Upper lobe of left lung (tissue), 6 donors: Measurements from ENCODE around the gene ZC3H12C. TPM values are rescaled to one million over a fixed set of nuclear protein-coding genes. Genes with fewer than 3 reads are reported as not detected.

Experiments used
- ATAC-seq, 2 donors: fragments of 200-7000 bp; cut with Tn5 transposase; one replicate each; pipeline ENCODE4 v1.9.1; 2022; ENCODE audit warnings: mild to moderate bottlenecking in 2 of 2, moderate library complexity in 2 of 2; ENCODE audit not compliant: low FRiP score in 2 of 2
- DNase-seq, 2 donors: peaks; one replicate each; pipeline ENCODE4 v3.0.0-alpha.2; 2019 to 2020
- H3K27ac ChIP-seq, 4 donors: fragments of 200-600 bp; sonication (generic); one replicate each; pipeline ENCODE4 v1.5.1; 2016 to 2019
- H3K27me3 ChIP-seq, 4 donors: fragments of 200-600 bp; sonication (generic); one replicate each; pipeline ENCODE4 v1.5.1; 2017 to 2019
- H3K36me3 ChIP-seq, 4 donors: fragments of 200-600 bp; sonication (generic); one replicate each; pipeline ENCODE4 v1.5.1; 2016 to 2019
- H3K4me1 ChIP-seq, 4 donors: fragments of 200-600 bp; sonication (generic); one replicate each; pipeline ENCODE4 v1.5.1; 2018 to 2019
- H3K4me3 ChIP-seq, 4 donors: fragments of 200-600 bp; sonication (generic); one replicate each; pipeline ENCODE4 v1.5.1; 2017 to 2019; ENCODE audit warnings: mild to moderate bottlenecking in 2 of 4, moderate library complexity in 1 of 4
- H3K9me3 ChIP-seq, 4 donors: fragments of 200-600 bp; sonication (generic); one replicate each; pipeline ENCODE4 v1.5.1; 2018 to 2019
- EP300 ChIP-seq, 4 donors: sonication (generic); formaldehyde crosslinking; IDR thresholded peaks; one replicate each; pipeline ENCODE4 v1.5.1; 2017; ENCODE audit warnings: antibody characterized with exemption in 4 of 4, control low read depth in 2 of 4
- POLR2A ChIP-seq, 4 donors: fragments of 450-650 bp; IDR thresholded peaks; one replicate each; pipeline ENCODE4 v1.5.1; 2016 to 2017; ENCODE audit warnings: antibody characterized with exemption in 4 of 4, mild to moderate bottlenecking in 2 of 4
- POLR2AphosphoS5 ChIP-seq, 2 donors: sonication (generic); formaldehyde crosslinking; IDR thresholded peaks; one replicate each; pipeline ENCODE4 v1.5.1; 2017; ENCODE audit warnings: antibody characterized with exemption in 2 of 2
- WGBS, 2 donors: methylation state at CpG; one replicate each; pipeline ENCODE4 v1.1.5; 2017 to 2018; 5-methylcytosine and 5-hydroxymethylcytosine counted together
- total RNA-seq, 6 donors: library from RNA; depleted of rRNA in 4 of 6; stranded (reverse); fragments of >200 nt in 4 of 6; gene quantifications; one replicate each; pipeline versions ENCODE4 v1.1.0 to v1.2.1, GENCODE V29; 2016 to 2021
- TF ChIP-seq, protein P1 (sequence below), 6 experiments: fragments of 450-650 bp in 4 of 6; fragments of 200-600 bp in 2 of 6; sonication (generic) in 2 of 6; IDR thresholded peaks; one replicate each; pipeline ENCODE4 v1.5.1; 2016 to 2019; ENCODE audit warnings: antibody characterized with exemption in 6 of 6
- donor health status: DM: no; HTN: no; CAD: no; lungs with moderate emphysema.
- donor health status: DM: no; HTN: yes; CAD: no; lungs with severe emphysema.

ZC3H12C gene
- total RNA-seq, 6 donors from 2014 or later: 5.5 to 24.5 (median 14.6) TPM

DNA sequence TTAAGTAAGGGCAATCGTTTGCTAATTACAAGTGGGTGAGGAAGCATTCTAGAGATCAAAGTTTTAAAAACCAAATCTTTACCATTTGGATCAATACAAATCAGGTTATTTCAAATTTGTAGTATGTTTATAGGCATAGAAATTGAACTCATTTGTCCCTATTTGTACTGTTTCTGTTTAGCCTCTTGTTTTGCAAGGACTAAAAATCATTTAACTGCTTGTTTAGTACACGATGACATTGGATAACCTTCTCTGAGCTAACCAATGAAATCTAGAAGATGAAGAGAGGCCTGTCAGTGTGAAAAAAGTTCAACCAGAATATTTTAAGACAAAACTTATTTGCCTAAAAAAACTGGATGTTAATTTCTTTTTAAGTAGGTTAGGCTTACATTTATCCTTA, 40.0 kb downstream of the ZC3H12C start:
- DNase-seq (no peak), ATAC-seq (no peak)
- WGBS, 2 donors: 87 to 90% methylated on average over 2 of the region's 2 CpGs
- Histone ChIP-seq H3K27me3 (no peaks in the 10 kb centered on the region), H3K36me3 (peaks cover 0 to 6% (median 0%) of the 10 kb centered on the region in 4 donors), H3K4me3 (no peak overlapping the region), H3K4me1 (peaks cover 0 to 2% (median under 1%) of the 10 kb centered on the region in 4 donors), H3K27ac (no peak overlapping the region), H3K9me3 (no peaks in the 10 kb centered on the region)
- TF ChIP-seq POLR2AphosphoS5 (IDR thresholded peaks at IDR 0.05): no peak
- TF ChIP-seq POLR2A (IDR thresholded peaks at IDR 0.05): no peak
- TF ChIP-seq, protein P1, sequence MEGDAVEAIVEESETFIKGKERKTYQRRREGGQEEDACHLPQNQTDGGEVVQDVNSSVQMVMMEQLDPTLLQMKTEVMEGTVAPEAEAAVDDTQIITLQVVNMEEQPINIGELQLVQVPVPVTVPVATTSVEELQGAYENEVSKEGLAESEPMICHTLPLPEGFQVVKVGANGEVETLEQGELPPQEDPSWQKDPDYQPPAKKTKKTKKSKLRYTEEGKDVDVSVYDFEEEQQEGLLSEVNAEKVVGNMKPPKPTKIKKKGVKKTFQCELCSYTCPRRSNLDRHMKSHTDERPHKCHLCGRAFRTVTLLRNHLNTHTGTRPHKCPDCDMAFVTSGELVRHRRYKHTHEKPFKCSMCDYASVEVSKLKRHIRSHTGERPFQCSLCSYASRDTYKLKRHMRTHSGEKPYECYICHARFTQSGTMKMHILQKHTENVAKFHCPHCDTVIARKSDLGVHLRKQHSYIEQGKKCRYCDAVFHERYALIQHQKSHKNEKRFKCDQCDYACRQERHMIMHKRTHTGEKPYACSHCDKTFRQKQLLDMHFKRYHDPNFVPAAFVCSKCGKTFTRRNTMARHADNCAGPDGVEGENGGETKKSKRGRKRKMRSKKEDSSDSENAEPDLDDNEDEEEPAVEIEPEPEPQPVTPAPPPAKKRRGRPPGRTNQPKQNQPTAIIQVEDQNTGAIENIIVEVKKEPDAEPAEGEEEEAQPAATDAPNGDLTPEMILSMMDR (IDR thresholded peaks at IDR 0.05): no peak
- TF ChIP-seq EP300 (IDR thresholded peaks at IDR 0.05): no peak

DNA sequence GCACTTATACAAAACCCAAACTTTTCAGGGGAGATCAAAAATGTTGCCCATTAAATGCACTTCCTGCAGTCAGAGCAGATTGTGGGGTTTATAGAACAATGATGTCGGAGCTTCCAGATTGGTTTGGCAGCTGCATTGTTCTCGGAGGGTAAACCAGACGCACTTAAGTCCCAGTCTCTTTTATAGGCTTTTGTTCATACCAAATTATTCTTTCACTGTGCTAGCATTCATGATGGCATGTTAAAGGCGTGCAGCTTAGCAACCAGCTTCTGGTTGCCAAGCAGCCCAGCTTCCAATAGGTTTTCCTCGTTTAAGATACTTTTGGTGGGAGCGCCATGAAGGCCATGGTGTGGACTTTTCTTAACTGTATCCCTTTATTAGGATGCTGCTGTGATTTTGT, 40.9 kb downstream of the ZC3H12C start:
- 79% methylated on average over 6 of the region's 6 CpGs for WGBS, 2 donors
- DNase-seq (no peak), ATAC-seq (no peak)
- Histone ChIP-seq H3K27ac (no peak overlapping the region), H3K36me3 (peaks cover 0 to 6% (median 0%) of the 10 kb centered on the region in 4 donors), H3K9me3 (no peaks in the 10 kb centered on the region), H3K4me1 (no peaks in the 10 kb centered on the region), H3K27me3 (no peaks in the 10 kb centered on the region), H3K4me3 (no peak overlapping the region)
- no peak for TF ChIP-seq EP300 (IDR thresholded peaks at IDR 0.05)
- TF ChIP-seq, protein P1 (IDR thresholded peaks at IDR 0.05): no peak
- no peak for TF ChIP-seq POLR2A (IDR thresholded peaks at IDR 0.05)

DNA sequence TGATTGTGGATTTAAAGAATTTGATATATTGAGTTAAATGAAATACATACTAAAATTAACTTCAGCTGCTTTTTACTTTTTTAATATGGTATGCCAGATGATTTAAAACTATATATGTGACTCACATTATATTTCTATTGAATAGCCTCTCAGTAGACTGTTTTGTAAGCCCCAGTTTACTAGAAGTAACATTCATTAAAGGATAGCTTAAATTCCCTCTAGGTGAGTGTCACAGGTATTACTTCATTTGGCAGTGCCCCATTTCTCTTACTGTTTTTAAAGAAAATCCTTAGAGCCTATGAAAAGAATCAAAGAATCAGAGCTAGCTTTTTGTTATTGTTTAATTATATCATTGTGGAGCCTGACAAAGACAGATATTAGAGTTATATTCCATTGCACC, 48.6 kb downstream of the ZC3H12C start:
- Histone ChIP-seq H3K4me1 (no peaks in the 10 kb centered on the region), H3K36me3 (peaks cover 0 to 6% (median 0%) of the 10 kb centered on the region in 4 donors), H3K27me3 (no peaks in the 10 kb centered on the region), H3K9me3 (no peaks in the 10 kb centered on the region), H3K4me3 (no peak overlapping the region), H3K27ac (no peak overlapping the region)
- DNase-seq: no peak
- TF ChIP-seq, protein P1 (IDR thresholded peaks at IDR 0.05): no peak
- no peak for TF ChIP-seq POLR2A (IDR thresholded peaks at IDR 0.05)
- TF ChIP-seq EP300 (IDR thresholded peaks at IDR 0.05): no peak
- TF ChIP-seq POLR2AphosphoS5 (IDR thresholded peaks at IDR 0.05): no peak
- ATAC-seq: no peak

DNA sequence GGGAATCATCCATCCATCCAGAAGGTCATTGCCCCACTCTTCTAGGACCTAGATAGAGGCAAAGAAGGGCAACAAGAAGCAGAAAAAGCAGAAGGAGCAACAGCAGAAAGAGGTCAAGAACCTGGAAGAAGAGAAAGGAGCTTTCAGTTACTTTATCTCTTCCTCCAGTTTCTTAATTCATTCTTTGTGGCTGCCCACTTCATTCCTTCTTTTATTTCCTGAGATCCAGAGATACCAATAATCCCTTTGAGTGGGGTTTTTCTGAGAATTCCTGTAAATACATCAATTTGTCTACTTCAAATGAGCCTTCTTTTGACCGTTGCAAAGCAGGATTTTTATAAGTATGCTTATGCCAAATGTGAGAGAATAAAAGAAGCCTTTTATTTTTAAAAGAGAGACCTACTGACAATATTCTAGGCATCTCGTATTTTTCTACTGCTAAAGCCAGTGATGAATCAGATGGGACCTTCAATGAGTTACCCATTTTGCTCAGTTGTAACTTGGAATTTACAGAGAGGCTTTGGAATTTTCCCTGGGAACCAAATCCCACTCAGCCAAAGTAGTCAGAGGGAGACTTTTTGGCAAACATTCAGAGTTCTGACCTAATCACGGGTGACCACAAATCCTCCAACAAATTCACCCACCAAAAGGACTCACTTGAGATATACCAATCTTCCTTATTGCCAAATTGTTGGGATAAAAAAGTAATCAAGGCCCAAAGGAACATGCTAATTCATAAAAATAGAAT, 54.9 kb downstream of the ZC3H12C start:
- no peaks in the 10 kb centered on the region for H3K9me3 ChIP-seq
- H3K4me3 ChIP-seq: no peak overlapping the region
- no peak for DNase-seq
- no peaks in the 10 kb centered on the region for H3K27me3 ChIP-seq
- 42 to 60% methylated on average over 3 of the region's 3 CpGs for WGBS, 2 donors
- peak in 1 of 2 donors; percentile 38 for ATAC-seq
- H3K36me3 ChIP-seq: peaks cover 0 to 3% (median 0%) of the 10 kb centered on the region in 4 donors
- TF ChIP-seq POLR2AphosphoS5 (IDR thresholded peaks at IDR 0.05): no peak
- TF ChIP-seq, protein P1 (IDR thresholded peaks at IDR 0.05): no peak
- TF ChIP-seq EP300 (IDR thresholded peaks at IDR 0.05): no peak
- H3K4me1 ChIP-seq: peaks cover 3 to 13% (median 10%) of the 10 kb centered on the region in 4 donors
- H3K27ac ChIP-seq: no peak overlapping the region
